A673 (cell line): ENCODE results near the gene CCR2. TPM values are rescaled to one million over a fixed set of nuclear protein-coding genes. Genes with fewer than 3 reads are reported as not detected.

Experiments
- BruUV-seq: library from RNA; stranded (reverse); fragments of 400-500 nt; replicated peaks from 2 replicates; lab custom pipeline; 2021; lab: Mats Ljungman, UMichigan
- CTCF ChIA-PET: fragments of 300-600 bp; sonication (Branson Sonifier 250); formaldehyde crosslinking; loops from one replicate; lab custom pipeline; 2022; ENCODE audit warnings: antibody characterized with exemption; lab: Charles Lee
- POLR2A ChIA-PET: fragments of 300-600 bp; sonication (Branson Sonifier 250); formaldehyde crosslinking; loops from one replicate; lab custom pipeline; 2022; ENCODE audit warnings: antibody characterized with exemption; ENCODE audit not compliant: low non-redundant PET; lab: Charles Lee
- DNase-seq: peaks from one replicate; pipeline ENCODE4 v3.0.0-alpha.2; 2015; ENCODE audit warnings: low spot score
- H3K27ac ChIP-seq: fragments of 200-600 bp; sonication (generic); 2 replicates; pipeline ENCODE4 v1.5.1; 2016; ENCODE audit warnings: mixed run types, low read depth, mild to moderate bottlenecking, mixed read lengths, antibody characterized with exemption, low read length; ENCODE audit not compliant: poor library complexity, severe bottlenecking
- H3K27me3 ChIP-seq: fragments of 200-600 bp; sonication (generic); replicated peaks from 2 replicates; pipeline ENCODE4 v1.6.1; 2017; ENCODE audit warnings: mixed run types, low read depth, mild to moderate bottlenecking, mixed read lengths, antibody characterized with exemption, low read length; ENCODE audit not compliant: insufficient read depth, poor library complexity
- H3K36me3 ChIP-seq: fragments of 200-600 bp; sonication (generic); 2 replicates; pipeline ENCODE4 v1.6.1; 2016; ENCODE audit warnings: mixed run types, mild to moderate bottlenecking, mixed read lengths, antibody characterized with exemption, low read length; ENCODE audit not compliant: insufficient read depth, poor library complexity, severe bottlenecking
- H3K4me1 ChIP-seq: fragments of 200-600 bp; sonication (generic); 2 replicates; pipeline ENCODE4 v1.6.1; 2017; ENCODE audit warnings: mixed run types, mild to moderate bottlenecking, mixed read lengths, antibody characterized with exemption, low read length; ENCODE audit not compliant: insufficient read depth, poor library complexity, severe bottlenecking
- H3K4me3 ChIP-seq: fragments of 200-600 bp; sonication (generic); 2 replicates; pipeline ENCODE4 v1.5.1; 2016; ENCODE audit warnings: low read depth, mixed run types, mild to moderate bottlenecking, mixed read lengths, low read length; ENCODE audit not compliant: poor library complexity, severe bottlenecking
- H3K9me3 ChIP-seq: fragments of 200-600 bp; sonication (generic); 2 replicates; pipeline ENCODE4 v1.6.1; 2016; ENCODE audit warnings: mixed run types, low read depth, mild to moderate bottlenecking, mixed read lengths, antibody characterized with exemption, low read length; ENCODE audit not compliant: poor library complexity, severe bottlenecking
- CTCF ChIP-seq: fragments of 300-800, 200-600 bp; sonication (generic); conservative IDR thresholded peaks from 2 replicates; pipeline ENCODE4 v1.5.1; 2017; ENCODE audit warnings: low read depth, mild to moderate bottlenecking, antibody characterized with exemption, low read length, moderate library complexity, mixed read lengths
- EZH2 ChIP-seq: fragments of 200-600 bp; sonication (generic); IDR thresholded peaks from 2 replicates; pipeline ENCODE4 v1.6.1; 2017; ENCODE audit warnings: borderline replicate concordance, low read depth, mild to moderate bottlenecking, mixed read lengths, antibody characterized with exemption, low read length; ENCODE audit not compliant: poor library complexity, severe bottlenecking
- intact Hi-C: fragments of 100-400 bp; cut with micrococcal nuclease; formaldehyde crosslinking; loops from one replicate; pipeline ENCODE4 v1.10.0; 2022; ENCODE audit not compliant: unreplicated experiment
- total RNA-seq: library from RNA; stranded (reverse); gene quantifications from 2 replicates; pipeline ENCODE4 v1.2.3, GENCODE V29; 2021

The CCR2 gene
- total RNA-seq, 1 experiment from 2014 or later: not detected

- intact Hi-C loops: loop anchor here (10.0 kb wide), 1 partner anchor 157 kb away; no protein-coding TSS in a partner anchor
- BruUV-seq: no TSS peak
- H3K4me3 ChIP-seq: no peak overlapping the region
- no peaks in the 10 kb centered on the region for H3K4me1 ChIP-seq
- H3K27me3 ChIP-seq: peaks cover 30% of the 10 kb centered on the region
- TF ChIP-seq CTCF: no peak
- ChIA-PET POLR2A (no interaction called here), CTCF (interaction anchor here (0.7 kb wide), 1 partner anchor 8 kb away, joined by 3 read pairs; no protein-coding TSS in a partner anchor)
- no peak overlapping the region for H3K27ac ChIP-seq
- DNase-seq: no peak
- no peaks in the 10 kb centered on the region for H3K9me3 ChIP-seq
- no peaks in the 10 kb centered on the region for H3K36me3 ChIP-seq
Measured at GRCh38 chr3:46371519-46372340, 17.8 kb downstream of the CCR2 start.

- no TSS peak for BruUV-seq
Measured at GRCh38 chr3:46372492-46373359, 18.8 kb downstream of the CCR2 start.

GRCh38 chr3:46374755-46375154 lies 20.8 kb downstream of the CCR2 start:
- ChIA-PET CTCF (no interaction called here), POLR2A (no interaction called here)
- intact Hi-C loops: loop anchor here (10.0 kb wide), 1 partner anchor 160 kb away; no protein-coding TSS in a partner anchor
- Histone ChIP-seq H3K36me3 (no peaks in the 10 kb centered on the region), H3K27ac (no peak overlapping the region), H3K4me1 (no peaks in the 10 kb centered on the region), H3K4me3 (no peak overlapping the region), H3K9me3 (no peaks in the 10 kb centered on the region), H3K27me3 (peaks cover 26% of the 10 kb centered on the region)
- TF ChIP-seq CTCF (no peak), EZH2 (no peak)
- DNase-seq: no peak
- no TSS peak for BruUV-seq

More at GRCh38 chr3:46372492-46373359, 18.8 kb downstream of the CCR2 start:
- TF ChIP-seq CTCF: peak; percentile 37
- TF ChIP-seq EZH2: no peak
- intact Hi-C loops: loop anchor here (10.0 kb wide), 1 partner anchor 158 kb away; no protein-coding TSS in a partner anchor
- ChIA-PET POLR2A (no interaction called here), CTCF (interaction anchor here (0.6 to 0.7 kb wide), 2 partner anchors 9 to 164 kb away, joined by 3 read pairs; no protein-coding TSS in a partner anchor)
- no peak for DNase-seq
- Histone ChIP-seq H3K9me3 (no peaks in the 10 kb centered on the region), H3K4me1 (no peaks in the 10 kb centered on the region), H3K36me3 (no peaks in the 10 kb centered on the region), H3K4me3 (no peak overlapping the region), H3K27ac (no peak overlapping the region), H3K27me3 (peaks cover 30% of the 10 kb centered on the region)
